Measurements from ENCODE around the gene KLK7.

The KLK7 gene

DNA sequence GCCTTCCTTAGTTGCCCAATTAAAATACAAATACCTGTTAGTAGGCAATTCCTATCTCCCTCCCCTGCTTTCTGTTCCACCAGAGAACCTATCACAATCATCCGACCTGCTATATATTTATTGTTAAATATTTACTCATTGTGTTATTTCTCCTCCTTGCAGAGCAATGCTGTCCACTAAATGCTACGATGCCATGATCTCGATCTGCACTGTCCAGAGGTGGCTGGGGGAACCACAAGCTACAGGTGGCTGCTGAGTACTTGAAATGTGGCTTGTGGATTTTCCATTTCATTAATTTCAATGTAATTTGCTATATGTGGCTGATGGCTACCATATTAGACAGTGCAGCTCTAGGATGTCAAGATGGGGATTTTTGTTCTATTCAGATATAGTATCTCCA lies 19.5 kb downstream of the KLK7 start:
- DNase-seq (ENCODE audit: low read depth in 2 of 2) = no peak
- TF ChIP-seq, protein P1, sequence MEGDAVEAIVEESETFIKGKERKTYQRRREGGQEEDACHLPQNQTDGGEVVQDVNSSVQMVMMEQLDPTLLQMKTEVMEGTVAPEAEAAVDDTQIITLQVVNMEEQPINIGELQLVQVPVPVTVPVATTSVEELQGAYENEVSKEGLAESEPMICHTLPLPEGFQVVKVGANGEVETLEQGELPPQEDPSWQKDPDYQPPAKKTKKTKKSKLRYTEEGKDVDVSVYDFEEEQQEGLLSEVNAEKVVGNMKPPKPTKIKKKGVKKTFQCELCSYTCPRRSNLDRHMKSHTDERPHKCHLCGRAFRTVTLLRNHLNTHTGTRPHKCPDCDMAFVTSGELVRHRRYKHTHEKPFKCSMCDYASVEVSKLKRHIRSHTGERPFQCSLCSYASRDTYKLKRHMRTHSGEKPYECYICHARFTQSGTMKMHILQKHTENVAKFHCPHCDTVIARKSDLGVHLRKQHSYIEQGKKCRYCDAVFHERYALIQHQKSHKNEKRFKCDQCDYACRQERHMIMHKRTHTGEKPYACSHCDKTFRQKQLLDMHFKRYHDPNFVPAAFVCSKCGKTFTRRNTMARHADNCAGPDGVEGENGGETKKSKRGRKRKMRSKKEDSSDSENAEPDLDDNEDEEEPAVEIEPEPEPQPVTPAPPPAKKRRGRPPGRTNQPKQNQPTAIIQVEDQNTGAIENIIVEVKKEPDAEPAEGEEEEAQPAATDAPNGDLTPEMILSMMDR (IDR thresholded peaks at IDR 0.05; ENCODE audit: low read depth, low read length) = no peak
- no peak overlapping the region for H3K4me3 ChIP-seq (replicated peaks in 1 of 2; ENCODE audit: low read depth in 2 of 2, low read length in 2 of 2)

DNA sequence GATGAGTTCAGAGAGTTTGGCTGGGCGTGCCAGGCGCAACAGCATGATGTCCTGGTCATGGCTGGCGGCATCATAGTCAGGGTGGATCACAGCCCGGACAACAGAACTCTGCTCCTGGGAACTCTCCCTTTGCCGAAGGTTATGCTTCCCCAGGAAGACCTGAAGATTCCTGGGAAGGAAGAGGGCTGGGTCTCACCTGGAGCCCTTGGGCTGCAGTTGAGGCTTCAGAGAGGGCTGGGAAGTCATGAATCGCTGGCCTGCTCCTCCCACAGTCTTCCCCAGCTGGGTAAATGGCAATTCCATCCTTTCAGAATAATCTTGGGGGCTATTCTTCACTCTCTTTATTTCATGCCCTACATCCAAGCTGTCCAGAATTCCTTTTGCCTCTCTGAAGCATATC lies 20.3 kb downstream of the KLK7 start:
- TF ChIP-seq, protein P1 (IDR thresholded peaks at IDR 0.05; ENCODE audit: low read depth, low read length) = no peak
- no peak for DNase-seq (ENCODE audit: low read depth in 2 of 2)
- H3K4me3 ChIP-seq (replicated peaks in 1 of 2; ENCODE audit: low read depth in 2 of 2, low read length in 2 of 2) = no peak overlapping the region

DNA sequence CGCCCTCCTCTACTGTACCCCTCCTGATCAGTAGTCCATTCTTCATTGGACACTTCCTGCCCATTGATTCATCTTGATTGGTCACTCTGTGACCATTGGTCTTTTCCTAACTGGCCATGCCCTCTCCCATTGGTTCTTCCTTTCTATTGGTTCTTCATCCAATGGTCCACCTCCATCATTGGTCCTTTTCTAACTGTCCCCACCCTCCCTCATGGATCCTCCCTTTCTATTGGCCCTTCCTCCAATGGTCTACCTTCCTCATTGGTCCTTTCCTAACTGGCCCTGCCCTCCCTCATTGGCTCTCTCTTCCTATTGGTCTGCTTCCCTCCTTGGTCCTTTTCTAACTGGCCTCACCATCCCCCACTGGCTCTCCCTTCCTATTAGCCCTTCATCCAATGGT lies 21.5 kb downstream of the KLK7 start:
- TF ChIP-seq, protein P1 (IDR thresholded peaks at IDR 0.05; ENCODE audit: low read depth, low read length) = no peak
- no peak for DNase-seq (ENCODE audit: low read depth in 2 of 2)
- H3K4me3 ChIP-seq (replicated peaks in 1 of 2; ENCODE audit: low read depth in 2 of 2, low read length in 2 of 2) = no peak overlapping the region

- H3K4me3 ChIP-seq (replicated peaks in 1 of 2; ENCODE audit: low read depth in 2 of 2, low read length in 2 of 2) = no peak overlapping the region
- peak in 1 of 2 donors; percentile 2 for DNase-seq (ENCODE audit: low read depth in 2 of 2)
- TF ChIP-seq, protein P1 (IDR thresholded peaks at IDR 0.05; ENCODE audit: low read depth, low read length) = no peak
These were observed 23.8 kb downstream of the KLK7 start for GRCh38 chr19:50959731-50960500.

DNA sequence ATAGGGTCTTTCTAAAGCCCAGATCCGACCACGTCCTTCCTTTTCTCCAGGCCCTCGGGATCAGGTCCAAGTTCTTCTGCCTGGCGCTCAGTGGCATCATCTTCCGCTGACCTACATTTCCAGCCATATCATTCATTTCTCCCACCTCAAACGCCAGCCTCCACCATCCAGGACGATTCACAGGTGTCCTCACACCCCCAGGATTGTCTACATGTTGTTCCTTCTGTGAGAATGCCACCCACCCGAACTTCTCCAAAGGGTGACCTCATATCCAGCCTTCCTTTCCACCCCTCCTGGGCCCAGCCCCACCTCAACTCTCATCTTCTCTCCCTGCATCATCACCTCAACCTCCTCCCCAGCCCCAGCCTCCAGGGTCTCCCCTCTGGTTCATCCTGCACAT lies 26.1 kb downstream of the KLK7 start:
- no peak for DNase-seq (ENCODE audit: low read depth in 2 of 2)
- H3K4me3 ChIP-seq (replicated peaks in 1 of 2; ENCODE audit: low read depth in 2 of 2, low read length in 2 of 2) = no peak overlapping the region
- TF ChIP-seq, protein P1 (IDR thresholded peaks at IDR 0.05; ENCODE audit: low read depth, low read length) = no peak

GRCh38 chr19:50952910-50953309 lies 30.8 kb downstream of the KLK7 start, which contains the start of gene KLK5:
TSS of gene KLK5 (minus strand) at chr19:50953038. CDS start at chr19:50952657, 381 bp downstream.
- TF ChIP-seq, protein P1 (IDR thresholded peaks at IDR 0.05; ENCODE audit: low read depth, low read length) = no peak
- no peak within 1 kb of the TSS for H3K4me3 ChIP-seq (replicated peaks in 1 of 2; ENCODE audit: low read depth in 2 of 2, low read length in 2 of 2)
- DNase-seq (ENCODE audit: low read depth in 2 of 2) = no peak
